Esophagus (tissue), 2 donors: ENCODE data around the gene OLFM1. TPM values are rescaled to one million over a fixed set of nuclear protein-coding genes. Genes with fewer than 3 reads are reported as not detected.
"Not testable (repeated sequence)": the region's sequence is repeated elsewhere in the genome, so short reads cannot be mapped to it uniquely, and the experiment has no call there.

Source experiments
- H3K27ac ChIP-seq, 2 donors: one replicate each; pipeline ENCODE4 v1.5.1; 2013; ENCODE audit warnings: low read depth in 2 of 2, mild to moderate bottlenecking in 2 of 2, inconsistent platforms in 1 of 2, low read length in 1 of 2, moderate library complexity in 1 of 2
- H3K27me3 ChIP-seq, 2 donors: one replicate each; pipeline ENCODE4 v1.6.1; 2013; ENCODE audit warnings: low read length in 2 of 2, control low read depth in 1 of 2, mild to moderate bottlenecking in 1 of 2; ENCODE audit not compliant: insufficient read depth in 2 of 2, control insufficient read depth in 1 of 2
- H3K36me3 ChIP-seq, 2 donors: one replicate each; pipeline ENCODE4 v1.6.1; 2013; ENCODE audit warnings: low read length in 1 of 2; ENCODE audit not compliant: control insufficient read depth in 2 of 2, insufficient read depth in 2 of 2
- H3K4me1 ChIP-seq, 2 donors: one replicate each; pipeline ENCODE4 v1.6.1; 2013; ENCODE audit warnings: low read length in 1 of 2; ENCODE audit not compliant: control insufficient read depth in 2 of 2, insufficient read depth in 2 of 2
- H3K4me3 ChIP-seq, 2 donors: one replicate each; pipeline ENCODE4 v1.5.1; 2013; ENCODE audit warnings: low read length in 2 of 2, mild to moderate bottlenecking in 2 of 2, low read depth in 1 of 2, moderate library complexity in 1 of 2
- H3K9me3 ChIP-seq, 2 donors: one replicate each; pipeline ENCODE4 v1.6.1; 2013; ENCODE audit warnings: mild to moderate bottlenecking in 2 of 2, low read depth in 1 of 2, low read length in 1 of 2, moderate library complexity in 1 of 2; ENCODE audit not compliant: control insufficient read depth in 2 of 2, insufficient read depth in 1 of 2
- WGBS, 2 donors: extraction: QIAGEN DNeasy Blood & Tissue Kit; methylation state at CpG; one replicate each; pipeline ENCODE4 v1.1.7; 2013; 5-methylcytosine and 5-hydroxymethylcytosine counted together
- polyA plus RNA-seq, 2 donors: library from polyadenylated mRNA; stranded (reverse); fragments of 200-250 nt; gene quantifications; one replicate each; pipeline ENCODE4 v1.2.3, GENCODE V29; 2013
- donor health status: healthy with polysubstance abuse.
- donor health status: Bipolar disorder and iron deficiency.

Gene OLFM1
- polyA plus RNA-seq, 2 donors: 2.3 to 4.8 TPM

DNA sequence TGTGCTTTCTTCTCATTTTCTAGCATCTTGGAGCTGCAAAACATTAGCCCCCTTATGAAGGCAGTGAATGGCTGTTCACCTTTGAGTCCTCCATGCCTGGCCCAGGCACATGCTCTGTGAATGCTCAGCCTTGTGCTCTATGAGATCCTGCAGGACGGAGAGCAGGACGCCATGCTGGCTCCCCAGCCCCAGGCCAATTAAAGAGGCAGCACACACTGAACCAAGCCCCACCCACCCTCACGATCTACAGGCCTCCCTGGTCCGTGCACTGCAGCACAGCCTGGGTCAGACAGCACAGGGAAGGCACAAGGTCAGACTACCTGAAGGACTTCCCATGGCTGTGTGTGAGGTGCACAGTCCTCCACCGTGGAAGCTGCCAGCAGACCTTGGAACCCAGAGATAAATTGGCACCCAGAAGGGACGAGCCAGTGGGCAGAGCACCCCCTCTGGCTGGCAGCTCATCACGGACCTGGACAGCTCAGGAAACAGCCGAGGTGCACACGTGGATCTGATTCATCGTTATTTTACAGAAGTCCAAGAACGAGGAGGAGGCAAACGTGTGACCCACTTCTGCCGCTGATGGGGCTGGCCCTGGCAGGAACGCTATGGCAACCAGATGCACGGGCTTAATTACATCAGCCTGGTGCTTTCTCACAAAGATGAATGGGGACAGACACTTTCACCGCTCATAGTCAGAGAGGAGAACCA, 59.5 kb downstream of the OLFM1 start:
- H3K27ac ChIP-seq: no peak overlapping the region
- H3K36me3 ChIP-seq: no peaks in the 10 kb centered on the region
- WGBS, 2 donors: 59 to 61% methylated on average over 16 of the region's 16 CpGs
- no peak overlapping the region for H3K4me3 ChIP-seq
- peaks cover 0 to 3% of the 10 kb centered on the region in 2 donors for H3K9me3 ChIP-seq
- peaks cover 3 to 5% of the 10 kb centered on the region in 2 donors for H3K4me1 ChIP-seq
- peaks cover 0 to 3% of the 10 kb centered on the region in 2 donors for H3K27me3 ChIP-seq

DNA sequence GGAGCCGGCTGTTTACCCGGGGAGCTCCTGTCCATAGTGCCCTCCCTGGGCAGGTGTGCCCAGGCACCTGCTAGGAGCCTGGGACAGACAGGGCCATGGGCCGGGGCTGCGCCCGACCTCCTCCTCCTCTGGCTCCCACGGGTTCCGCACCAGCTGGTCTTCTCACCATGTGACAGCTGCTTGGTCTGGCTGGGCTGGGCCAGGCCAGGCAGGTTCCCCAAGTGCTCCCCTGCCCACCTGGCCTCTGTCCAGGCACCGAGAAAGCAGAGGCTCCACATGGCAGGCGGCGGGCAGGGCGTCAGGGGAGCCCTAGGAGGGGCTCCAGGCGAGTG, 60.0 kb downstream of the OLFM1 start:
- WGBS, 2 donors: 64 to 72% methylated on average over 12 of the region's 12 CpGs
- H3K4me3 ChIP-seq: no peak overlapping the region
- H3K9me3 ChIP-seq: peaks cover 0 to 3% of the 10 kb centered on the region in 2 donors
- H3K36me3 ChIP-seq: no peaks in the 10 kb centered on the region
- H3K27me3 ChIP-seq: peaks cover 0 to 3% of the 10 kb centered on the region in 2 donors
- H3K27ac ChIP-seq: no peak overlapping the region
- H3K4me1 ChIP-seq: peaks cover 3 to 5% of the 10 kb centered on the region in 2 donors

DNA sequence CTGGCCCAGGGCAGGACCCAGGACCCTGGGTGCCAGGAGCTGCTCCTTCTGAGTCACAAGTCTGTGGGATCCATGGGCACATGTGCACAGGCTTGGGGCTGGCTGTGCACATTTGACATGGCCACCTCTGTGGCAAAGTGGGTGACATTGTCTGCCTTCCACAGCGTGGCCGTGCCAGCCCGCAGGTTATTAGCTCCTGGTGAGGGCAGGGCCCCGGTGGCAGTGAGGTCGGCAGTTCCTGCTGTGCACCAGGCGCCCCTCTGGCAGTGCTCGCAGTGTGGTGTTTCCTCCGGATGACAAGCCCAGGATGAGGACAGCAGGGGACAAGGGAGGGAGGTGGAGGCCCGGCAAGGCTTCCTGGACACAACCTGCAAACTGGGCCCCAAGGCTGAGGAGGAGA, 60.5 kb downstream of the OLFM1 start:
- Histone ChIP-seq H3K36me3 (no peaks in the 10 kb centered on the region), H3K4me3 (no peak overlapping the region), H3K27ac (no peak overlapping the region), H3K9me3 (peaks cover 0 to 3% of the 10 kb centered on the region in 2 donors), H3K4me1 (peaks cover 3 to 5% of the 10 kb centered on the region in 2 donors), H3K27me3 (peaks cover 0 to 3% of the 10 kb centered on the region in 2 donors)
- 80% methylated on average over 9 of the region's 9 CpGs for WGBS, 2 donors

DNA sequence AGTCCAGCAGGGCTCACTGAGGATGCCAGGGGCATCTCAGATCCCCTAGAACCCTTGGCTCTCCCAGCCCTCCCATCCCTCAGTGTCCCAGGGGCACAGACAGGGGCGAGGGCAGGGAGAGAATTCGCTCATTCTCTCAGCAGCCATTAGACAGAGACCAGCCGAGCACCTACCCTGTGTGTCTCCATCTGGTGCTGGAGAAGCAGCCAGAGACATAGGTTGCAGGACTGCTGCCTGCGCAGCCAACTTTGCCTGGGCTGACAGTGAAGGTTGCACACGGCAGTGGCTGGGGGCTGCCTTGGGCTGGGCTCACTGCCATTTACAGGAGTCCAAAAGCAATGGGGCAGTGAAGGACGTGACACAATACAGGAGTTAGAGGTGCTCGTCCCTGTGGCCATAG, 60.9 kb downstream of the OLFM1 start:
- Histone ChIP-seq H3K36me3 (no peaks in the 10 kb centered on the region), H3K9me3 (peaks cover 0 to 3% of the 10 kb centered on the region in 2 donors), H3K4me3 (no peak overlapping the region), H3K4me1 (peaks cover 3 to 5% of the 10 kb centered on the region in 2 donors), H3K27me3 (peaks cover 0 to 3% of the 10 kb centered on the region in 2 donors), H3K27ac (no peak overlapping the region)
- 75 to 80% methylated on average over 7 of the region's 7 CpGs for WGBS, 2 donors

DNA sequence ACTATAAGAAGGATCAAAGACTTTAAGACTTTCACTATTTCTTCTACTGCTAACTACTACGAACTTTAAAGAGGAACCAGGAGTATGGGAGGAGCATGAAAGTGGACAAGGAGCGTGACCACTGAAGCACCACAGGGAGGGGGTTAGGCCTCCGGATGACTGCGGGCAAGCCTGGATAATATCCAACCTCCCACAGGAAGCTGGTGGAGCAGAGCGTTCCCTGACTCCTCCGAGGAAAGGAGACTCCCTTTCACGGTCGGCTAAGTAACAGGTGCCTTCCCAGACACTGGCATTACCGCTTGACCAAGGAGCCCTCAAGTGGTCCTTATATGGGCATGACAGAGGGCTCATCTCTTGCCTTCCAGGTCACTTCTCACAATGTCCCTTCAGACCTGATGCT, 62.4 kb downstream of the OLFM1 start:
- not testable (repeated sequence) for H3K27ac ChIP-seq, H3K27me3 ChIP-seq, H3K4me3 ChIP-seq, H3K4me1 ChIP-seq, H3K36me3 ChIP-seq, H3K9me3 ChIP-seq
- WGBS, 2 donors: 75 to 82% methylated on average over 9 of the region's 9 CpGs

DNA sequence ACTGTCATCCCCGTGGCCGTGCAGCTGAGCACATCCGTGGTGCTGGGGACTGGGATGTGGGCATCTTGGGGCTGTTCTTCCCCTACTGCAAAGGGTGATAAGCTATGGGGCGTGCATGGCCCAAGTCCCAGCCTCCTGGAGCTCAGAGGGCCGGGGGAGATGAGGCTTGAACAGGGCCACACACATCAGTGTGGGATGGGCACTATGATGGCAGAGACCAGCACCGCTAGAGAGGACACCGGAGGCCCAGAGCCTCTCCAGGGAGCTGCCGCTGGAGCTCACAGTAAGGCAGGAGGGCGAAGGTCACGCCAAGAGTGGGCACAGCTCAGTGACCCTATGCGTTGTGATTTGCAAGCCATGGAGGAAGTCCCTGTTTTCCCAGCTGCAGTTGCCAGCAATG, 63.5 kb downstream of the OLFM1 start:
- Histone ChIP-seq H3K36me3 (no peaks in the 10 kb centered on the region), H3K27me3 (peaks cover 0 to 3% of the 10 kb centered on the region in 2 donors), H3K9me3 (peaks cover 0 to 3% of the 10 kb centered on the region in 2 donors), H3K4me3 (no peak overlapping the region), H3K27ac (no peak overlapping the region), H3K4me1 (no peaks in the 10 kb centered on the region)
- 87 to 88% methylated on average over 11 of the region's 11 CpGs for WGBS, 2 donors

DNA sequence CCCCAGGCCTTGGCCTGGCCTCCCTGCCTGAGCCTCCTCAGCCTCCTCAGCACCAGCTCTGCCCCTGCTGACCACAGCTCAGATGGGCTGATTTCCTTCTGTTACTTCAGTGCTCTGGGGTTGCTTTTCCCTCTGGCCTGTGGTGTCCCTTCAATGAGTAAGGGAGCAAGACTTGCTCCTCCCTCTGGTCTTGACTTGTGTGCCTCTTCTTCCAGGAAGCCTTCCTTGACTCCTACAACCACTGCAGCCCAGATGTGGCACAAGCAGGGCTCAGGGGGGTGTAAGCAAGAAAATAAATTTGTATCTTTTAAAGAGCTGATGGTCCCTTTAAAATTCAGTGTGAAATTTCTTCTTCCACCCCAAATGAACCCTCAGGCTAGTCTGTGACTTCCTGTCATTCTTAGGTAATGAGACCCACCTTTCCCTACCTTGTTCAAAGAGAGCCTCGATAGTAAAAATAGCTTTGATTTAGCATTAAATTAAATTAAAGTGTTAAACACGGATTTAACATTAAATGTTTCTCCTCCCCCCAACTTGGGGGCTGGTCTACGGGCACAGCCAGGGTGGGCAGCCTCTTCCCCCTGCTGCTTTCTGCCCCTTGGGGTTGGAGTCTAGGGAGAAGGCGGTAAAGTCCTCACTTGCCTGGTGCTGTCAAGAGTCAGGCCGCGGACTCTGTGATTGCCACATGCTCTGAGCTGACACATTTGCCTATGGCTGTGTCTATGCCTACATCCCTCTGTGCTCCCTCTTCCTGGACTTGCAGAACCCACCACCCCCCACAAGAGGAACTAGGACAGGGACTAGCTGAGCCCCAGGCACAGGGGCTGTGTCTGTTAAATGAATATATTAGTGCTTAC, 64.5 kb downstream of the OLFM1 start:
- H3K27ac ChIP-seq: no peak overlapping the region
- peaks cover 0 to 3% of the 10 kb centered on the region in 2 donors for H3K27me3 ChIP-seq
- no peaks in the 10 kb centered on the region for H3K4me1 ChIP-seq
- H3K4me3 ChIP-seq: no peak overlapping the region
- no peaks in the 10 kb centered on the region for H3K36me3 ChIP-seq
- 56 to 67% methylated on average over 6 of the region's 6 CpGs for WGBS, 2 donors
- peaks cover 0 to 3% of the 10 kb centered on the region in 2 donors for H3K9me3 ChIP-seq

DNA sequence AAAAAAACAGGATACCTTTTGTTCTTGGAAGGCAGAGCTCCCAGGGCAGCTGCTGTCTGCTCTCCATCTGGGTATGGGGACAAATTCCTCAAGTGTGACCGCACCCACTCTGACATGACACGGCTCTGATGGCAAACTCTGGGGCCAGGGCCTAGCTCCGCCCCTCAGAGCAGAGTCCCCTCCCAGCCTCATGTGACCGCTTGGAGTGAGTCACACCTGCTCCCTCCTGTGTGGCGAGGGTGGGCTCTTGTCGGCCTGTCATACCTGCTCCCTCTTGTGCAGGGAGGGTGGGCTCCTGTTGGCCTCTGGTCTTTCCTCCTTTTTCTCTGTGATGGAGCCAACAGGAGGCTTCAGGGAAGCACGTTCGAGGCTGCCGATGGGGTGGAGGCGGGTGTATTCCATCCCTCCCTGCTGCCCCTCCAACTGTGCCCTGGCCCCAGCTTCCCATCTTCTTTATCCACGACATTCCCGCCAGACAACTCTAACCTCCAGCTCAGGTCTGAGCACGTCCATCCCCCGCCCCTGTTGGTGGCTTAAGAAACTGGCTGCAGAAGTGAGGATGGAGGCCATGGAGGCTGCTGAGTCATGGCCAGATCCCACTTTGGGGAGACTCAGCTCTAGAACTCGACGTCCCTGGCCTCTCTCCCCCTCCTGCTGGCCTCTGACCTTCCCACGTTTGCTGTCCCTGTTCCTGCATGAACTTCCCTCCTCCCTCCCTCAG, 65.3 kb downstream of the OLFM1 start:
- Histone ChIP-seq H3K36me3 (no peaks in the 10 kb centered on the region), H3K27ac (no peak overlapping the region), H3K4me1 (no peaks in the 10 kb centered on the region), H3K4me3 (no peak overlapping the region), H3K27me3 (peaks cover 0 to 3% of the 10 kb centered on the region in 2 donors), H3K9me3 (peaks cover 0 to 3% of the 10 kb centered on the region in 2 donors)
- WGBS, 2 donors: 26 to 32% methylated on average over 14 to 17 of the region's 17 CpGs

DNA sequence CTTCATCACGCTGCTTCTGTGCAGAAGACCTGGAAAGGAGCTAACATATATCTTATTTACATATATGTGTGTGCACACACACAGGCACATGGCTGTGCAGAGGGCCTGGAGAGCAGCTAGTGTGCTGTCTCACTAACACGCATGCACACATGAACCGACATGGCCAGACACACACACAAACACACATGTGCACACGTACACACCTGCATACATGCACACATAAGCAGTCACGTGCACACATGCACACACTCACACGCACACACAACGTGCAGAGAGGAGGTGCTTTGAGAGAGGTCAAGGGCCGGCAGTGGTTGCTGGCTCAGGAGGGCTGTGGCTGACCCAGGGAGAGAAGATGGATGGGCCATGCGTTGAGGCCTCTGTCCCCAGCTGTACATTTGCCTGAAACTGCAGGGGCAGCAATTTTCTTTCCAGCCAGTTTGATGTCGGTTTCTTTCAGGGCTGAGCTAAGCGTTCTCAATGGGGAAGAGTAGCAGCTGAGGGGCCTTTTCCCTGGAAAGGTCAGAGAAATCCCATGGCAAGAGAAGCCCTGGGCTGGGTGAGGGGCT, 66.7 kb downstream of the OLFM1 start:
- peaks cover 0 to 3% of the 10 kb centered on the region in 2 donors for H3K27me3 ChIP-seq
- H3K27ac ChIP-seq: no peak overlapping the region
- H3K36me3 ChIP-seq: no peaks in the 10 kb centered on the region
- no peaks in the 10 kb centered on the region for H3K4me1 ChIP-seq
- H3K4me3 ChIP-seq: no peak overlapping the region
- 67 to 72% methylated on average over 11 of the region's 11 CpGs for WGBS, 2 donors
- H3K9me3 ChIP-seq: peaks cover 0 to 3% of the 10 kb centered on the region in 2 donors
